ENCODE results near the gene ANAPC15. TPM values are rescaled to one million over a fixed set of nuclear protein-coding genes. Genes with fewer than 3 reads are reported as not detected.

Gene ANAPC15
- total RNA-seq, 1 experiment from 2014 or later, result 75.4 TPM

DNA sequence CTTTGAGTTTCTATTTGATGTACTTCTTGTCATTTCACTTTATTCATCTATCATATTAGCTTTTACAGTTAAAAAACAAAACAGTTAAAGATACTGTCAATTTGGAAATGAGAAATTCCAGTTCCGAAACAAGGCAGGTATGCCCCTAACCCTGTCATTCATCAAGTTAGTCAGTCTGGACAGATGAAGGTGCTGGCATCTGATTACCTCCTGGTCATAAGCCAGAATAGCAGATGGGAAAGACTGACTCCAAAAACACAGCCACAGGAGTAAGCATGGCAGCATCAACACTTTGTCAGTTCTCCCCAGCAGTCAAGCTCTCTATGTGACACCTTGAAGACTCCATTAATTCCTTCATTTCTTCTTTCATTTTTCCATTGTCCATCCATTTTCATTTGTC lies 27.5 kb downstream of the ANAPC15 start:
- POLR2A ChIA-PET, result interaction anchor here (0.6 kb wide), 1 partner anchor 107 kb away, joined by 4 read pairs; no protein-coding TSS in a partner anchor
- DNase-seq (ENCODE audit: low spot score), result no peak

DNA sequence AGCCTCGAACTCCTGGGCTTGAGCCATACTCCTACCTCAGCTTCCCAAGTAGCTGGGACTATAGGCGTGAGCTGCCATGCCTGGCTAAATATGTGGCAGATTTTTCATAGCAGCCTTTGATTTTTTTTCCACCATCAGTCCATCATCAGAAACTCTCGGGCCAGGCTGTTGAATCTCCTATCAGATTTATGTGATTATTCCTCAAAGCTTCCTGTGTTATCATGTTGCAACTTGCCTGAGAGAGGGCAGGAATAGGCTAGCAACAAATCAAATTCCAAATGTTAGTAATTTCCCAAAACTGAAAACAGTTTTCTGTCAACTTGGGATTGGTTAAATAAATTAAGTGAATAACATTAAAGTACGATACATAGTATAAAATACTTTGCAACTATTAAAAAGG lies 28.4 kb downstream of the ANAPC15 start:
- Mint-ChIP-seq H3K36me3 (0 out of 2 replicates have a peak, but pooled peaks cover 2% of the 10 kb centered on the region), H3K9me3 (no peaks in the 10 kb centered on the region), H3K4me3 (no peak overlapping the region), H3K27ac (no peak overlapping the region), H3K4me1 (peaks cover 9% of the 10 kb centered on the region), H3K27me3 (ENCODE audit: low read depth) (no peaks in the 10 kb centered on the region)
- ATAC-seq, result no peak
- no peak for DNase-seq (ENCODE audit: low spot score)
- TF ChIP-seq ZNF263 (CRISPR knock-in tag; IDR thresholded peaks at IDR 0.05; ENCODE audit: low read depth) (no peak), JUN (CRISPR knock-in tag; IDR thresholded peaks at IDR 0.05) (no peak), NR2C2 (CRISPR knock-in tag; IDR thresholded peaks at IDR 0.05) (no peak), TCF7 (CRISPR knock-in tag; IDR thresholded peaks at IDR 0.05; ENCODE audit: low read depth) (no peak), OVOL2 (CRISPR knock-in tag; IDR thresholded peaks at IDR 0.05; ENCODE audit: borderline replicate concordance) (no peak), ZNF396 (CRISPR knock-in tag; IDR thresholded peaks at IDR 0.05; ENCODE audit: borderline replicate concordance) (no peak), TP53 (CRISPR knock-in tag; IDR thresholded peaks at IDR 0.05) (no peak), CREM (CRISPR knock-in tag; IDR thresholded peaks at IDR 0.05) (no peak), CREB1 (CRISPR knock-in tag; IDR thresholded peaks at IDR 0.05) (no peak), NR1H2 (CRISPR knock-in tag; IDR thresholded peaks at IDR 0.05) (no peak)
- TF ChIP-seq, protein P1, sequence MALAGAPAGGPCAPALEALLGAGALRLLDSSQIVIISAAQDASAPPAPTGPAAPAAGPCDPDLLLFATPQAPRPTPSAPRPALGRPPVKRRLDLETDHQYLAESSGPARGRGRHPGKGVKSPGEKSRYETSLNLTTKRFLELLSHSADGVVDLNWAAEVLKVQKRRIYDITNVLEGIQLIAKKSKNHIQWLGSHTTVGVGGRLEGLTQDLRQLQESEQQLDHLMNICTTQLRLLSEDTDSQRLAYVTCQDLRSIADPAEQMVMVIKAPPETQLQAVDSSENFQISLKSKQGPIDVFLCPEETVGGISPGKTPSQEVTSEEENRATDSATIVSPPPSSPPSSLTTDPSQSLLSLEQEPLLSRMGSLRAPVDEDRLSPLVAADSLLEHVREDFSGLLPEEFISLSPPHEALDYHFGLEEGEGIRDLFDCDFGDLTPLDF (CRISPR knock-in tag; IDR thresholded peaks at IDR 0.05), result no peak
- TF ChIP-seq, protein P2, sequence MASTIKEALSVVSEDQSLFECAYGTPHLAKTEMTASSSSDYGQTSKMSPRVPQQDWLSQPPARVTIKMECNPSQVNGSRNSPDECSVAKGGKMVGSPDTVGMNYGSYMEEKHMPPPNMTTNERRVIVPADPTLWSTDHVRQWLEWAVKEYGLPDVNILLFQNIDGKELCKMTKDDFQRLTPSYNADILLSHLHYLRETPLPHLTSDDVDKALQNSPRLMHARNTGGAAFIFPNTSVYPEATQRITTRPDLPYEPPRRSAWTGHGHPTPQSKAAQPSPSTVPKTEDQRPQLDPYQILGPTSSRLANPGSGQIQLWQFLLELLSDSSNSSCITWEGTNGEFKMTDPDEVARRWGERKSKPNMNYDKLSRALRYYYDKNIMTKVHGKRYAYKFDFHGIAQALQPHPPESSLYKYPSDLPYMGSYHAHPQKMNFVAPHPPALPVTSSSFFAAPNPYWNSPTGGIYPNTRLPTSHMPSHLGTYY (CRISPR knock-in tag; IDR thresholded peaks at IDR 0.05), result no peak
- TF ChIP-seq, protein P3, sequence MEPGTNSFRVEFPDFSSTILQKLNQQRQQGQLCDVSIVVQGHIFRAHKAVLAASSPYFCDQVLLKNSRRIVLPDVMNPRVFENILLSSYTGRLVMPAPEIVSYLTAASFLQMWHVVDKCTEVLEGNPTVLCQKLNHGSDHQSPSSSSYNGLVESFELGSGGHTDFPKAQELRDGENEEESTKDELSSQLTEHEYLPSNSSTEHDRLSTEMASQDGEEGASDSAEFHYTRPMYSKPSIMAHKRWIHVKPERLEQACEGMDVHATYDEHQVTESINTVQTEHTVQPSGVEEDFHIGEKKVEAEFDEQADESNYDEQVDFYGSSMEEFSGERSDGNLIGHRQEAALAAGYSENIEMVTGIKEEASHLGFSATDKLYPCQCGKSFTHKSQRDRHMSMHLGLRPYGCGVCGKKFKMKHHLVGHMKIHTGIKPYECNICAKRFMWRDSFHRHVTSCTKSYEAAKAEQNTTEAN (CRISPR knock-in tag; IDR thresholded peaks at IDR 0.05), result no peak
- TF ChIP-seq, protein P4, sequence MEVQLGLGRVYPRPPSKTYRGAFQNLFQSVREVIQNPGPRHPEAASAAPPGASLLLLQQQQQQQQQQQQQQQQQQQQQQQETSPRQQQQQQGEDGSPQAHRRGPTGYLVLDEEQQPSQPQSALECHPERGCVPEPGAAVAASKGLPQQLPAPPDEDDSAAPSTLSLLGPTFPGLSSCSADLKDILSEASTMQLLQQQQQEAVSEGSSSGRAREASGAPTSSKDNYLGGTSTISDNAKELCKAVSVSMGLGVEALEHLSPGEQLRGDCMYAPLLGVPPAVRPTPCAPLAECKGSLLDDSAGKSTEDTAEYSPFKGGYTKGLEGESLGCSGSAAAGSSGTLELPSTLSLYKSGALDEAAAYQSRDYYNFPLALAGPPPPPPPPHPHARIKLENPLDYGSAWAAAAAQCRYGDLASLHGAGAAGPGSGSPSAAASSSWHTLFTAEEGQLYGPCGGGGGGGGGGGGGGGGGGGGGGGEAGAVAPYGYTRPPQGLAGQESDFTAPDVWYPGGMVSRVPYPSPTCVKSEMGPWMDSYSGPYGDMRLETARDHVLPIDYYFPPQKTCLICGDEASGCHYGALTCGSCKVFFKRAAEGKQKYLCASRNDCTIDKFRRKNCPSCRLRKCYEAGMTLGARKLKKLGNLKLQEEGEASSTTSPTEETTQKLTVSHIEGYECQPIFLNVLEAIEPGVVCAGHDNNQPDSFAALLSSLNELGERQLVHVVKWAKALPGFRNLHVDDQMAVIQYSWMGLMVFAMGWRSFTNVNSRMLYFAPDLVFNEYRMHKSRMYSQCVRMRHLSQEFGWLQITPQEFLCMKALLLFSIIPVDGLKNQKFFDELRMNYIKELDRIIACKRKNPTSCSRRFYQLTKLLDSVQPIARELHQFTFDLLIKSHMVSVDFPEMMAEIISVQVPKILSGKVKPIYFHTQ (CRISPR knock-in tag; IDR thresholded peaks at IDR 0.05), result no peak
- ChIA-PET CTCF (interaction anchor here (0.5 to 4.1 kb wide), 3 partner anchors 9 to 59 kb away, joined by 3 to 31 read pairs (median 3); no protein-coding TSS in a partner anchor), POLR2A (no interaction called here)

More for the DNA sequence above, 27.5 kb downstream of the ANAPC15 start:
- no peak for ATAC-seq
- 0 out of 2 replicates have a peak, but pooled peaks cover 2% of the 10 kb centered on the region for H3K36me3 Mint-ChIP-seq
- peaks cover 9% of the 10 kb centered on the region for H3K4me1 Mint-ChIP-seq
- H3K27ac Mint-ChIP-seq, result no peak overlapping the region
- H3K27me3 Mint-ChIP-seq (ENCODE audit: low read depth), result no peaks in the 10 kb centered on the region
- CTCF ChIA-PET, result interaction anchor here (0.6 to 4.1 kb wide), 10 partner anchors 10 to 346 kb away, joined by 3 to 31 read pairs (median 4); no protein-coding TSS in a partner anchor
- TF ChIP-seq SMAD3 (CRISPR knock-in tag; IDR thresholded peaks at IDR 0.05; ENCODE audit: borderline replicate concordance) (no peak), JAZF1 (CRISPR knock-in tag; IDR thresholded peaks at IDR 0.05) (no peak), NFE2L1 (CRISPR knock-in tag; IDR thresholded peaks at IDR 0.05) (no peak), OVOL2 (CRISPR knock-in tag; IDR thresholded peaks at IDR 0.05; ENCODE audit: borderline replicate concordance) (no peak), EMX1 (CRISPR knock-in tag; IDR thresholded peaks at IDR 0.05) (no peak), FOXK1 (CRISPR knock-in tag; IDR thresholded peaks at IDR 0.05) (no peak), TEAD4 (CRISPR knock-in tag; IDR thresholded peaks at IDR 0.05) (no peak), ZBTB21 (CRISPR knock-in tag; IDR thresholded peaks at IDR 0.05; ENCODE audit: borderline replicate concordance) (no peak)
- TF ChIP-seq, protein P3 (CRISPR knock-in tag; IDR thresholded peaks at IDR 0.05), result no peak
- TF ChIP-seq, protein P5, sequence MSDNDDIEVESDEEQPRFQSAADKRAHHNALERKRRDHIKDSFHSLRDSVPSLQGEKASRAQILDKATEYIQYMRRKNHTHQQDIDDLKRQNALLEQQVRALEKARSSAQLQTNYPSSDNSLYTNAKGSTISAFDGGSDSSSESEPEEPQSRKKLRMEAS (CRISPR knock-in tag; IDR thresholded peaks at IDR 0.05), result no peak
- TF ChIP-seq, protein P6, sequence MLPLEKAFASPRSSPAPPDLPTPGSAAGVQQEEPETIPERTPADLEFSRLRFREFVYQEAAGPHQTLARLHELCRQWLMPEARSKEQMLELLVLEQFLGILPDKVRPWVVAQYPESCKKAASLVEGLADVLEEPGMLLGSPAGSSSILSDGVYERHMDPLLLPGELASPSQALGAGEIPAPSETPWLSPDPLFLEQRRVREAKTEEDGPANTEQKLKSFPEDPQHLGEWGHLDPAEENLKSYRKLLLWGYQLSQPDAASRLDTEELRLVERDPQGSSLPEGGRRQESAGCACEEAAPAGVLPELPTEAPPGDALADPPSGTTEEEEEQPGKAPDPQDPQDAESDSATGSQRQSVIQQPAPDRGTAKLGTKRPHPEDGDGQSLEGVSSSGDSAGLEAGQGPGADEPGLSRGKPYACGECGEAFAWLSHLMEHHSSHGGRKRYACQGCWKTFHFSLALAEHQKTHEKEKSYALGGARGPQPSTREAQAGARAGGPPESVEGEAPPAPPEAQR (CRISPR knock-in tag; IDR thresholded peaks at IDR 0.05), result no peak
- no peak overlapping the region for H3K4me3 Mint-ChIP-seq
- H3K9me3 Mint-ChIP-seq, result no peaks in the 10 kb centered on the region

Data from WTC11 (cell line).